ENCODE data around the gene CYB561D2. TPM values are rescaled to one million over a fixed set of nuclear protein-coding genes. Genes with fewer than 3 reads are reported as not detected.

CYB561D2 gene
- total RNA-seq, 1 donor from 2014 or later, result 30.0 TPM

DNA sequence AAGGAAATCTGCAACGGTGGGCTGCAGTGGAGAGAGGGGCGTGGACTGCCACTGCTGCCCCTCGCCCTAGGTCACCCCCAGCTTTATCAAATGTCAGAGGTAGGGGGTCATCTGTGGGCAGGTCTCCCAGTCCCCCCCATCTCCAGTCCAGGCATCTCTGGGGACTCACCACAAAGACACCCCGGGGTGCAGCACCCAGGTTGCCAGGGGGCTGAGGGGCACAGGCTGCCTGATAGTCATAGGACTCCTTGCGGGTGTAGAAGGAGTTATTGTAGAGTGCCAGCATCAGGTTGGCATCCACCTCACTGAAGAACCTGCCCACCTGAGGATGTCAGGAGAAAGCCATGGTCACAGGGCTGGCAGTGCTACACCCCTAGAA, 15.2 kb downstream of the CYB561D2 start:
- DNase-seq, result no peak

DNA sequence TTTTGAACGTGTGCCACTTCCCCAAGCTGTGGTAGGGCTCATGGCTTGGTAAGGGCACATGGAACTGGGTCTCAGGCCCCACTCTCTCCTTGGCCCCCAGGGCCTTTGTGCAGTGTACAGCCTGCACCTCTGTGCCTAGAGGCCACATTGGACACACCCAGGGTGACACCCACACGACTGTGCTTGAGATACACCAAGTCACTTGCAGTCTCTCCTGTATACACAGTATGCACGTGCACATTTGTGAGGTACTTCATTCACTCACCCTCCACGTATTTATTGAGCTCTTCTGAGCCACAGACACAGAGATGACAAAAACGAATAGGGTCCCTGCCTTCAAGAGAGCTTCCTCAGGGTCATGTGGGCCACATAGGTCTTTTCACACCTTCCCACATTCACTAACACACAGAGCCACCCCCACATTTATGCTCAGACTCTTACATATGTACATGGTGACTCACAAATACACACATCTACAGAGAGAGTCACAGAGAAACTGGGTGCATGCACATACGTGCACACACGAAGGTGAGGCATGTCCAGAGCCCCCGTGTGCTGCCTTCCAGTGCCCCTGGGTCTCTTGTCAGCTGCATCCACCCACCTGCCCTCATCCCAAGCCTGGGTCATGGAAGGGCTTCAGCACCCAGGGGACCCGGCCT, 18.5 kb downstream of the CYB561D2 start:
- no peak for DNase-seq

- peak; percentile 57 for DNase-seq
These were observed 19.9 kb downstream of the CYB561D2 start for GRCh38 chr3:50370594-50370993.

- no peak for DNase-seq
These were observed 20.5 kb downstream of the CYB561D2 start for GRCh38 chr3:50371133-50371685.

- DNase-seq, result no peak
These were observed 21.7 kb downstream of the CYB561D2 start for GRCh38 chr3:50372349-50372748.

- no peak for DNase-seq
These were observed 22.7 kb downstream of the CYB561D2 start for GRCh38 chr3:50373146-50374051.

DNA sequence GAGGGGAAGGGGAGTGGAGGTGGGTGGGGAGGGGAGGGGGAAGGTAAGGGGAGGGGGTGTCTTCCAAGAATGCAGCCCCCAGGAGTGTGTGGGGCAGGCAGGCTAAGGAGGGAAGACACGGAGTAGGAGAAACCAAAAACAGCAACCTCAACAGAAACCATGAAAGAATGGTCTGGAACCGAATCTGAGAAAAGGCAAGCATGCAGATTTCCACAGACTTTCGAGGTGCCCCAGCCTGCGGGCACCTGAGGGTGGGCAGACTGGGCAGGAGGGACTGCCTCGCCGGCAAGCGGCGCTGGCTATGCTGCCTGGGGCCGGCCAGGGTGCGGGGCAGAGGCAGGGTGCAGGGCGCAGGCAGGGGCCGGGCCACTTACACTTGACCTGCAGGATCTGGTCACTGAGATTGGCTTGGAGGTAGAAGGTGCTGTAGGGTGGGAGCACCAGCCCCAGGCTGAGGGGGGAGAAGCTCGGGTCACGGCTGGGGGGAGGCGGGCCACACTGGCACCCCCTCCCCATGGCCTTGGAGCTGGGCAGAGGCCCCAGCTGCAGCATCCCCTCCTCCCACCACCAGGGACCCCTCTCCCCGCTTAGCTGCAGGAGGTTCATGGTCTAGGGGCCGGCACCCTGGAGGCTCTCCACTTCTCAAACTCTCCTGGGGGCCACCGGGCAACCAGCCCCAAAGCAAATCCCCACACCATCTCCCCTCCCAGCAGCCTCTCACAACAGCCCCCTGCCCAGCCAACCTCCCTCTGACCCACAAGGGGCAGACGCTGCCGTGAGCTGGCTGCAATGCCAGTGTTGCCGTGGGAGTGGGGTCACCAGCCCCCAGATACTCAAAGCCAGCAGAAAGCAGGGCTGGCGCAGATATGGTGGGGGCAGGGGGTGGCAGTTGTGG, 23.9 kb downstream of the CYB561D2 start:
- DNase-seq, result no peak

DNA sequence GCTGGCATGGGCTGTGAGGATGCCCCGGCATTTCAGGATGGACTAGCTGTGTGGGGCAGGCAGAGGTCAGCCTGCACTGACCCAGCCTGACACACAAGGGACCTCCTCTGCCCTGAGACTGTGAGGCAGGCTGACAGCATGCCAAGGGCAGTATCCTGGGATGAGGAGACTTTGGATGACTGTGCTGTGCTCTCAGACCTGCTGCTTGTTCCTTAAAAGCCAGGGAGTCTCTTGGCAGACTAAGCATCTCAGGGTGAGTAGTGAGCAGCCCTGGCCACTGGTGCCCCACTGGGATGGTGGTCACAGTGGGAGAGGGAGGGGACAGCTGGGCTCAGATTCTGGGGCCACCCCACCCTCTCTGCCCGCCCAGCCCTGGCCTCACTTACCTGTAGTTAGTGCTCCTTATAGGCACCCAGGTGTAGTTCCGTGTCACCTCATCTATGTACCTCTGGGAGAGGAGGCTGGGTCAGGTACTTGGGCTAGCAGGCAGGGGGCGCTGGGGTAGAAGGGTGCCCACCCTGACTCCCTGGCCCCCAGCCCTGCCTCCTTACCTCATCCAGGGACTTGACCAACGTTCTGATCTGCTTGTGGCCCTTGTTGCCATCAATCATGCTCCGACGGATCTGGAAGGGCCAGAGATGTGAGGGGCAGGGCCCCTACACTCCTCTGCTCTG, 24.7 kb downstream of the CYB561D2 start:
- DNase-seq, result no peak

GRCh38 chr3:50378024-50378423, 27.4 kb downstream of the CYB561D2 start:
- no peak for DNase-seq

GRCh38 chr3:50378757-50379156, 28.1 kb downstream of the CYB561D2 start:
- DNase-seq, result no peak

DNA sequence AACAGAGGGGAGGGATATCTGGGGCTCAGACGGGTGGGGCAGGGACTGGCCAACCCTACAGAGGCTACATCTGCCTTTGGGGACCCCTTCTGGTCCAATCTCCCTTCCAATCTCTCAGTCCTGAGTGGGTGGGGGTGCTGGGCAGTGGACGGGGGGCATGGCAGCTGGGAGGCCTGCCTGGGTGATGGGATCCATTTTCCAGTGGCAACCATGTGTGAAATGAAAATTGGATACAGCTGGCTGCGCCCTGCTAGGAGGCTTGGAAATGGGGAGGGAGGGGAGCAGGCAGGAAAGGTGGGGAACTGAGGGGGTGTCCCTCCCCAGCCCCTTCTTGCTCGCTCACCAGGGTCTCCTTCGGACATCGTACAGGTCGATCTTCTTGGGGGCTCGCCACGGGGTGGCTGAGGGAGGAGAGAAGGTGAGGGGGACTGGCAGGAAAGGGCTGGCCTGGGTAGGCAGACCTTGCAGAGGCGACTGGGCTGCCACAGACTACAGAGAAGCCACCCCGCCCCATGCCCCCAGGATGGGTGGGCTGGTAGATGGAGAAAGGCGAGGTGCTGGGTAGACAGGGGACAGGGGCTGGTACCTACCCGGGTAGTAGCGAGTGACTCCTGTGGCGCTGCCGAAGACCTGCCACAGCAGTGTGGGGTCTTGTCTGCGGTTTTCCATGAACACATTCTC, 29.9 kb downstream of the CYB561D2 start:
- DNase-seq, result no peak

GRCh38 chr3:50381383-50381782, 30.7 kb downstream of the CYB561D2 start:
- no peak for DNase-seq

DNA sequence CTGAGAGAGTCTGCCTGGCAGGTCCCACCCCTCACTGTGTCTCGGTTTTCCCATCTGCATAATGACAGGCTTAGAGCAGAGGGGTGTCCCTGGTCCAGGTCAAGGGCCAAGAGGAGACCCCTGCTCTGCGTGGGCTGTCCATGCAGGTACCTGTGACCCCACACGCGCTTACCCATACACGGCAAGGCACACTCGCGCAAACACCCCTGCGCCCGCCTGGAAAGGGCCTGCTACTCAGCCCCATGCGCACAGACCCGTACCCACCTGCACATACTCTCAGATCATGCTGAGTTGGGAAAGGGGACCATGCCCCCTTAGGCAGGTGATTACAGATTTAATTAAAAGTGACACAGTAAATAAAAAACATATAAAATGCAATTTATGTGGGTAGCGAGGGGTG, 32.1 kb downstream of the CYB561D2 start:
- DNase-seq, result no peak

DNA sequence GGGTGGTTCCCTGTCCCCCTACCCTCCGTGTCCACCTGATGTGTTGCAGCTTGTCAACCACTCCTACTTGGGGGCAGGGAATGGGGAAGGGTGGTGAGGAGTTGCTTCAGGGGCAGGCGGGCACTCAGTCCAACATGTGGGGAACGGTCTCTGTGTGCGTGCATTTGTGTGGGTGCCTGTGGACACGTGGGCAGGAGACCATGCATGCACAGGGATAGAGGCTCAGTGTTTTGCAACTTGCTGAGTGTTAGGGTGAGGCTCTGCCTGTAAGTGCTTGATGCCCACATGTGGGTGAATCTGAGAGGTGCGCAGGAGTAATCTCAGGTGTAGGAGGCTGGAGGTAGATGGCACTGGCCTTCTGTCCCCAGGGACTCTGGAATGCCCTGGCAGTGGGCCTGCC, 33.1 kb downstream of the CYB561D2 start:
- DNase-seq, result no peak

GRCh38 chr3:50385754-50386153, 35.1 kb downstream of the CYB561D2 start:
- no peak for DNase-seq

DNA sequence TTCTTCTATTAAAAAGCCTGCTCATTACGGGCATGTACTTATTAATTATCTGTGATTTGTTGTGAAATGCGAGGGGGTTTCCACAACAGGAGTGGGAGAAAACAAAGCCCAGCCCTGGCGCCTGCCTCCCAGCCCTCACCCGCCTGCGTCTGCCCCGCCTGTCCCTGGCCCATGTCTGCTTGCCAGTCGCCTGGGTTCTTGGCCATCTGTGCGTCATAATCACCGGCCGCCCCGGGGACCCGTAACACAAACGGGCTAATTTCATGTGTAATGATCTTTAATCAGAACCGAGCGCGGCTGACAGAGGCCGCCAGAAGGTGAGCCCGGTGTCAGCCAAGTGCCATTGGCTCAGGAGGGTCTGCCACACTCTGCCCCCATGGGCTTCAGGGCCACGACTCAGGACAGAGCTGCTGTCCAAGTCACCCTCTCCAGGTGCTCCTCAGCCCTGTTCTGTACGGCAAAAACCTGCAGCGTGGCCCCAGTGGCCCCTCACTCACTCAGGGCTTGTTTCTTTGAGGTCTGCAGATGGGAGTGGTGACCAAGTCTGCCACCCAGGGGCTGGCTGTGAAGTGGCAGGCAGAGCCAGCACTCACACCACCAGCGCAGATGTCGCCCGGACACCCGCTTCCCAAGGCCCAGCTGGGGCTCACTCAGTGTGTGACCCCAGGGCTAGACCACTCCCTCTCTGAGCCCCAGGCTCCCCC, 37.5 kb downstream of the CYB561D2 start:
- peak; percentile 31 for DNase-seq

DNA sequence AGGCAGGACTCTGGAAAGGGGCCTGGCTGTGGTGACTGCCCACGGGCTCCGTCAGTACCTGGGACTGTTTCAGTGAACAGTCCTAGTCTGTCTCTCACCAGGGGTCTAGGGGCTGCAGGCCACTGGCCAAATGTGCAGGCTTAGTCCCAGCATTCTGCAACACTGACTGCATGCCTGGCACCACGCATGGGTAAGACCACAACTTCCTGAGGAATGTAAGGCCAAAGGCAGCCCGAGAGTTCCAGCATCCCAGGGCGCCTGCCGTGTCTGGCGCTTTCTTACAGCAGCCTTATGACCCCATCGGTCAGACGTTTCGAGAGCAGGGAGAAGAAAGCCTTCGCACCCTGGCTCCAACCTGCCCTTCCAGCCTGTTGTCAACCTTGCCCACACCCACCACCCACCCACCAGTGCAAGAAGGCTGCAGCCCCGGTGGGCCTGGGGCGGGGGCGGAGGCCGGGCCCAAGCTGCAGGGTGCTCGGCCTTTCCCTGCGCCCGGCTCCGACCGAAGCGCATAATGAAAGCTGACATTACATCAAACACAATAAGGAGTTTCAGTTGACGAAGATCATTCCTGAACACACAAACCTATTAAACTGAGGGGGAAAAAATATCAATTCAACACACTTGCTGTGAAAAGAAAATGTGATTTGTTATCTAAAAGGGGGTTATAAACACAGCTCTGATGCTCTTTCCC, 38.2 kb downstream of the CYB561D2 start:
- no peak for DNase-seq

DNA sequence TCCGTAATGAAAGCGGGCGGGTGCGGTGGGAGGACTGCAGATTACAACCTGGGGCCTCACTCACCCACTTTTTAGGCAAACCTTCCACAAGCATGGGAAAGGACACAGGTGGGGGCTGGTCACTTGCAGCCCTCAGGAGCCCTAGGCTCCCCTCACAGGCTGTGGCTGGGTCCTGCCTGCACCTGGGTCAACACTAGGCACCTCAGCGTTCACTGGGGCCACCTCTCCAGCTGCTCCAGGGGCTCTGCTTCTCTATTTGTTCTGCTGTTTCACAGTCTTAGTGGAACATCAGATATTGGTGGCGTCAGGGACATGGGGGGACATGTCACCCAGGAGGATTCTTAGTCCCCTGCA, 38.7 kb downstream of the CYB561D2 start:
- no peak for DNase-seq

GRCh38 chr3:50390508-50391224, 40.0 kb downstream of the CYB561D2 start:
- DNase-seq, result peak; percentile 60

Data from dermis blood vessel endothelial cell (primary cell).